GM23248 (cell line): Measurements from ENCODE around the gene U2AF1.
"Not testable (repeated sequence)": the region's sequence is repeated elsewhere in the genome, so short reads cannot be mapped to it uniquely, and the experiment has no call there.

Experiments
- EZH2 ChIP-seq: fragments of 200-600 bp; sonication (generic); IDR thresholded peaks from 2 replicates; pipeline ENCODE4 v1.6.1; 2018; ENCODE audit warnings: antibody characterized with exemption, mild to moderate bottlenecking; ENCODE audit not compliant: insufficient read depth, poor library complexity, severe bottlenecking
- EZH2phosphoT487 ChIP-seq: fragments of 200-600 bp; sonication (generic); IDR thresholded peaks from 2 replicates; pipeline ENCODE4 v1.6.1; 2018; ENCODE audit warnings: antibody characterized with exemption, moderate library complexity, mild to moderate bottlenecking, low read depth; ENCODE audit not compliant: insufficient read depth

- TF ChIP-seq EZH2, EZH2phosphoT487: not testable (repeated sequence)
Observed at GRCh38 chr21:43114483-43114882, 7.1 kb upstream of the U2AF1 start.
